Trophoblast cell (in vitro differentiated cells and primary cell): ENCODE measurements around the gene MAP2K2.

ENCODE experiments used
- DNase-seq, 2 donors: peaks; one replicate each; pipeline ENCODE4 v3.0.0-alpha.2; 2016
- H2AFZ ChIP-seq: 2 replicates; pipeline ENCODE4 v1.6.1; 2013; ENCODE audit warnings: low read length, moderate library complexity, mild to moderate bottlenecking; ENCODE audit not compliant: insufficient read depth, poor library complexity
- H2AK5ac ChIP-seq: 2 replicates; pipeline ENCODE4 v1.6.1; 2013; ENCODE audit warnings: mild to moderate bottlenecking, low read length
- H2BK120ac ChIP-seq: 2 replicates; pipeline ENCODE4 v1.6.1; 2013; ENCODE audit warnings: low read length, mild to moderate bottlenecking, moderate library complexity; ENCODE audit not compliant: insufficient read depth, poor library complexity
- H2BK12ac ChIP-seq: 2 replicates; pipeline ENCODE4 v1.6.1; 2013; ENCODE audit warnings: mild to moderate bottlenecking, low read length, moderate library complexity
- H2BK5ac ChIP-seq: 2 replicates; pipeline ENCODE4 v1.6.1; 2013; ENCODE audit warnings: low read length, low read depth, moderate library complexity, mild to moderate bottlenecking; ENCODE audit not compliant: poor library complexity
- H3K14ac ChIP-seq: 2 replicates; pipeline ENCODE4 v1.6.1; 2013; ENCODE audit warnings: mild to moderate bottlenecking, low read length
- H3K18ac ChIP-seq: 2 replicates; pipeline ENCODE4 v1.6.1; 2013; ENCODE audit warnings: mild to moderate bottlenecking, low read length
- H3K23ac ChIP-seq: 2 replicates; pipeline ENCODE4 v1.6.1; 2013; ENCODE audit warnings: low read length
- H3K27ac ChIP-seq: 2 replicates; pipeline ENCODE4 v1.5.1; 2013; ENCODE audit warnings: low read depth, mild to moderate bottlenecking, inconsistent platforms, low read length, moderate library complexity
- H3K27me3 ChIP-seq: 2 replicates; pipeline ENCODE4 v1.6.1; 2013; ENCODE audit warnings: inconsistent platforms, mild to moderate bottlenecking, low read length, moderate library complexity; ENCODE audit not compliant: insufficient read depth
- H3K36me3 ChIP-seq, 2 experiments: 1 replicate in 1 of 2; 2 replicates in 1 of 2; pipeline ENCODE4 v1.6.1; 2013; ENCODE audit warnings: low read length in 2 of 2, mild to moderate bottlenecking in 2 of 2, moderate library complexity in 1 of 2; ENCODE audit not compliant: insufficient read depth in 2 of 2, control insufficient read depth in 1 of 2
- H3K4ac ChIP-seq: 2 replicates; pipeline ENCODE4 v1.6.1; 2013; ENCODE audit warnings: low read depth, mild to moderate bottlenecking, low read length, moderate library complexity
- H3K4me1 ChIP-seq, 2 experiments: 1 replicate in 1 of 2; 2 replicates in 1 of 2; pipeline ENCODE4 v1.6.1; 2013; ENCODE audit warnings: low read length in 2 of 2, mild to moderate bottlenecking in 2 of 2, moderate library complexity in 1 of 2; ENCODE audit not compliant: insufficient read depth in 2 of 2, control insufficient read depth in 1 of 2
- H3K4me2 ChIP-seq: 2 replicates; pipeline ENCODE4 v1.6.1; 2013; ENCODE audit warnings: inconsistent platforms, mild to moderate bottlenecking, low read length, moderate library complexity
- H3K4me3 ChIP-seq: 2 replicates; pipeline ENCODE4 v1.5.1; 2013; ENCODE audit warnings: mild to moderate bottlenecking, low read depth, low read length, inconsistent platforms
- H3K79me1 ChIP-seq: one replicate; pipeline ENCODE4 v1.6.1; 2013; ENCODE audit warnings: low read length
- H3K79me2 ChIP-seq: 2 replicates; pipeline ENCODE4 v1.6.1; 2013; ENCODE audit warnings: low read length, mild to moderate bottlenecking; ENCODE audit not compliant: control insufficient read depth, insufficient read depth, poor library complexity
- H3K9ac ChIP-seq: 2 replicates; pipeline ENCODE4 v1.6.1; 2013; ENCODE audit warnings: mild to moderate bottlenecking, low read length
- H3K9me3 ChIP-seq: 2 replicates; pipeline ENCODE4 v1.6.1; 2013; ENCODE audit warnings: low read depth, mild to moderate bottlenecking, control low read depth, inconsistent platforms, low read length; ENCODE audit not compliant: insufficient read depth
- H4K12ac ChIP-seq: 2 replicates; pipeline ENCODE4 v1.6.1; 2013; ENCODE audit warnings: low read depth, mild to moderate bottlenecking, low read length, moderate library complexity
- H4K8ac ChIP-seq: 2 replicates; pipeline ENCODE4 v1.6.1; 2013; ENCODE audit warnings: low read depth, mild to moderate bottlenecking, low read length, moderate library complexity
- H4K91ac ChIP-seq: one replicate; pipeline ENCODE4 v1.6.1; 2013; ENCODE audit warnings: low read depth, mild to moderate bottlenecking, low read length, moderate library complexity
- WGBS: extraction: QIAGEN DNeasy Blood & Tissue Kit; methylation state at CpG from one replicate; pipeline ENCODE4 v1.1.7; 2013; ENCODE audit warnings: missing lambda C conversion rate; ENCODE audit not compliant: insufficient read length, insufficient coverage; ENCODE audit errors: extremely low coverage; 5-methylcytosine and 5-hydroxymethylcytosine counted together

Gene MAP2K2

DNA sequence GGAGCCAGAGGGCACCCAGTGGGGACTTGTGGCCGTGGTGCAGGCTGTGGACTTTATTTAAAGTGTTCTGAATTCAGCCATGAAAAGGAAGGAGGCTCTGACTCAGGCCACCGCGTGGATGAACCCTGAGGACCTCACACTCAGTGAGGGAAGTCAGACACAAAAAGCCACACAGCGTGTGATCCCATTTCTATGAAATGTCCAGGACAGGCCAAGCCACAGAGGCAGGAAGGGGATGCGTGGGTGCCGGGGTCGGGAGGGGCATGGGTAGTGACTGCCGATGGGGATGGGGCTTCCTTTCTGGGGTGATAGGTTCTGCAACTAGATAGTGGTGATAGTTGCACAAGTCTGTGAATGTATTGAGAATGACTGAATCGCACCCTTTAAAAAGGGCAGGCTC is 48.5 kb downstream of the MAP2K2 start:
- H3K9ac ChIP-seq = no peak overlapping the region
- peaks cover 0 to 4% of the 10 kb centered on the region in 2 experiments for H3K4me1 ChIP-seq
- H4K8ac ChIP-seq = no peak overlapping the region
- H2BK120ac ChIP-seq = no peak overlapping the region
- no peak overlapping the region for H3K4me2 ChIP-seq
- no peak overlapping the region for H2BK12ac ChIP-seq
- H4K12ac ChIP-seq = no peak overlapping the region
- WGBS = no CpG with 5 or more reads among the region's 9 CpGs
- no peak overlapping the region for H3K14ac ChIP-seq
- no peak for DNase-seq
- H3K18ac ChIP-seq = no peak overlapping the region
- H4K91ac ChIP-seq = no peak overlapping the region
- H2AK5ac ChIP-seq = no peak overlapping the region
- no peaks in the 10 kb centered on the region for H3K79me2 ChIP-seq
- no peaks in the 10 kb centered on the region for H3K36me3 ChIP-seq
- H3K4me3 ChIP-seq = no peak overlapping the region
- no peak overlapping the region for H3K27ac ChIP-seq
- H2BK5ac ChIP-seq = no peak overlapping the region
- H3K9me3 ChIP-seq = peaks cover 1% of the 10 kb centered on the region
- H3K4ac ChIP-seq = no peak overlapping the region
- H3K79me1 ChIP-seq = no peaks in the 10 kb centered on the region
- H3K27me3 ChIP-seq = no peaks in the 10 kb centered on the region
- no peak overlapping the region for H2AFZ ChIP-seq
- H3K23ac ChIP-seq = no peak overlapping the region

- Histone ChIP-seq H3K4me3 (no peak overlapping the region), H3K36me3 (no peaks in the 10 kb centered on the region), H4K91ac (no peak overlapping the region), H2BK5ac (no peak overlapping the region), H3K9ac (no peak overlapping the region), H2BK120ac (no peak overlapping the region), H3K18ac (no peak overlapping the region), H2BK12ac (no peak overlapping the region), H3K4me2 (no peak overlapping the region), H3K79me2 (peaks cover under 1% of the 10 kb centered on the region), H2AK5ac (no peak overlapping the region), H3K27me3 (no peaks in the 10 kb centered on the region), H4K8ac (no peak overlapping the region), H3K4ac (no peak overlapping the region), H3K9me3 (peaks cover 1% of the 10 kb centered on the region), H4K12ac (no peak overlapping the region), H3K4me1 (no peaks in the 10 kb centered on the region), H2AFZ (no peak overlapping the region), H3K79me1 (peaks cover 7% of the 10 kb centered on the region), H3K27ac (no peak overlapping the region), H3K14ac (no peak overlapping the region), H3K23ac (no peak overlapping the region)
- no peak for DNase-seq
- WGBS = no CpG with 5 or more reads among the region's 3 CpGs
Measured at GRCh38 chr19:4071610-4072009, 52.3 kb downstream of the MAP2K2 start.

DNA sequence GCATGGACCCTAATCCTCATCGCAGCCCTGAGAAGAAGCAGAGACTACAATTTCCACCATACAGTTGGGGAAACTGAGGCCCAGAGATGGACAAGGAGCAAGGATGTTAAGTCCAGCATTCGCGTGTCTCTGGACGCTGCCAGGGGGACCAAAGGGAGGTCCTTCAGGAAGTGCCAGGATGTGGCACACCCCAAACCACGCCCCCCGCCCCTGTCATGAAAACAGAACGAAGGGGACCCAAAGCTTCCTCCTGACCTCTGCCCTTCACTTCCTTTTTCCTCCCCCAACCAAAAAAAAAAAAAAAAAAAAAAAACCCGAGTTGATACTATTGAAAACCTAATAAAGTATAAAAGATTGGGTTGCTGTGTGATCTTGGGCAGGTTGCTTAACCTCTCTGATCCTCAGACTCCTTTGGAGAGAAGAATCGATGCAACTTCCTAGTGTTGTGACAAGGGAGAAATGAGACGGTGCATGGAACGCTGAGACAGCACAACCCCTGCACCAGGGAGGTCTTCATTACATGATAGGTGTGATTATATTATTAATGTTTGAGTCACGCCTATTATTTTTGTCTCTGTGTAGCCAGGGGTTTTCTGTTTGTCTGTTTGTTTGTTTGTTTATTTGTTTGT is 54.5 kb downstream of the MAP2K2 start:
- H2BK5ac ChIP-seq = no peak overlapping the region
- no CpG with 5 or more reads among the region's 12 CpGs for WGBS
- H3K27me3 ChIP-seq = no peaks in the 10 kb centered on the region
- H3K14ac ChIP-seq = no peak overlapping the region
- no peak overlapping the region for H2AFZ ChIP-seq
- H3K79me2 ChIP-seq = peaks cover 11% of the 10 kb centered on the region
- H3K4me2 ChIP-seq = no peak overlapping the region
- no peak overlapping the region for H3K18ac ChIP-seq
- no peak overlapping the region for H3K23ac ChIP-seq
- no peaks in the 10 kb centered on the region for H3K36me3 ChIP-seq
- no peak overlapping the region for H2AK5ac ChIP-seq
- no peak overlapping the region for H3K4ac ChIP-seq
- peaks cover 19% of the 10 kb centered on the region for H3K79me1 ChIP-seq
- no peaks in the 10 kb centered on the region for H3K4me1 ChIP-seq
- H4K12ac ChIP-seq = no peak overlapping the region
- H2BK12ac ChIP-seq = no peak overlapping the region
- H3K9ac ChIP-seq = no peak overlapping the region
- DNase-seq = no peak
- no peak overlapping the region for H4K8ac ChIP-seq
- no peaks in the 10 kb centered on the region for H3K9me3 ChIP-seq
- H3K27ac ChIP-seq = no peak overlapping the region
- H4K91ac ChIP-seq = no peak overlapping the region
- no peak overlapping the region for H3K4me3 ChIP-seq
- H2BK120ac ChIP-seq = no peak overlapping the region

DNA sequence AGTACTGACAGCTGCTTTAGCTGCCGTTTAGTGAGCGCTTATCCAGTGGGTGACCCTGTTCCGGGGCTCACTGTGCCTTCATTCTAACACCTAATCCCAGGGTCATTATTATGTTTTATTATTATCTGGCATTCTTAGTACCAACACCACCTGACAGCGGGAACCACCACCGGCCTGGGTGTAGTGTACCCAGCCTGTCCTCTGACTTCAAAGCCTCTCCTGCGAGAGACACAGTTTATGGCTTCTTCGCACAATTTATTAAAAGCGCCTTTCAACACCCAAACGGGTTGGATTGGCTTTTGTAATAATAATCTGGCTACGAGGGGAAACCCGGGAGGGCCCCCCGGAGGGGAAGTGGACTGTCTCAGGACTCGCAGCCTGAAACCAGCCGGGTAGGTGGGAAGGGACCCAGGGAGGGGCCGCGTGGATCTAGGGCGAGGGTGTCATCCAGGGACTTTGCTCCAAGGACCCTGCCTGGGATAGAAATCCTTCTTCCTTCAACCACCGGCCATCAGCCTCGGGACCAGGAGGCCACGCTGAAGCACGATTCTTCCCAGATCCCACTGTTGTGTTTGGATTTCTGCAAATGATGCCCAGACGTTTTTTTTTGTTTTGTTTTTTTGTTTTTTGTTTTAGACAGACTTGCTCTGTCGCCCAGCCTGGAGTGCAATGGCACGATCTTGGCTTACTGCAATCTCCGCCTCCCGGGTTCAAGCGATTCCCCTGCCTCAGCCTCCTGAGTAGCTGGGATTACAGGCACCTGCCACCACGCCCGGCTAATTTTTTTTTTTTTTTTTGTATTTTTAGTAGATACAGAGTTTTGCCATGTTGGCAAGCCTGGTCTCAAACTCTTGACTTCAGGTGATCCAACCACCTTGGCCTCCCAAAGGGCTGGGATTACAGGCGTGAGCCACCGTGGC is 55.6 kb downstream of the MAP2K2 start:
- Histone ChIP-seq H2BK120ac (no peak overlapping the region), H3K27ac (no peak overlapping the region), H3K9me3 (no peaks in the 10 kb centered on the region), H2BK5ac (no peak overlapping the region), H4K12ac (no peak overlapping the region), H2AFZ (no peak overlapping the region), H3K36me3 (no peaks in the 10 kb centered on the region), H3K4me1 (peaks cover 4 to 8% of the 10 kb centered on the region in 2 experiments), H2AK5ac (no peak overlapping the region), H3K14ac (no peak overlapping the region), H3K79me2 (peaks cover 21% of the 10 kb centered on the region), H3K23ac (no peak overlapping the region), H3K27me3 (no peaks in the 10 kb centered on the region), H4K8ac (no peak overlapping the region), H3K9ac (no peak overlapping the region), H2BK12ac (no peak overlapping the region), H3K18ac (no peak overlapping the region), H3K4me2 (peak overlapping the region; percentile 94), H3K4me3 (no peak overlapping the region), H3K79me1 (peaks cover 22% of the 10 kb centered on the region), H4K91ac (peak overlapping the region; percentile 79), H3K4ac (no peak overlapping the region)
- no peak for DNase-seq
- no CpG with 5 or more reads among the region's 31 CpGs for WGBS
